Spleen (tissue), 11 donors: ENCODE measurements around the gene ACTN3. TPM values are rescaled to one million over a fixed set of nuclear protein-coding genes. Genes with fewer than 3 reads are reported as not detected.

Experiments used
- DNase-seq: peaks from one replicate; pipeline ENCODE4 v3.0.0-alpha.2; 2020
- H3K27ac ChIP-seq, 8 donors: fragments of 200-600 bp; sonication (generic) in 7 of 8; 1 replicate in 4 of 8; 2 replicates in 4 of 8; pipeline versions ENCODE4 v1.5.0 to v1.8.0; 2016 to 2021; ENCODE audit warnings: inconsistent platforms in 4 of 8, mild to moderate bottlenecking in 4 of 8, moderate library complexity in 1 of 8
- H3K27me3 ChIP-seq, 7 donors: fragments of 200-600 bp; sonication (generic) in 6 of 7; replicated peaks in 1 of 7; 1 replicate in 4 of 7; 2 replicates in 3 of 7; pipeline versions ENCODE4 v1.5.0 to v1.8.0; 2016 to 2021; ENCODE audit warnings: inconsistent platforms in 3 of 7, mild to moderate bottlenecking in 1 of 7
- H3K36me3 ChIP-seq, 6 donors: fragments of 200-600 bp; sonication (generic) in 5 of 6; 1 replicate in 4 of 6; 2 replicates in 2 of 6; pipeline versions ENCODE4 v1.5.0 to v1.8.0; 2016 to 2021; ENCODE audit warnings: inconsistent platforms in 2 of 6
- H3K4me1 ChIP-seq, 6 donors: fragments of 200-600 bp; sonication (generic) in 5 of 6; 1 replicate in 3 of 6; 2 replicates in 3 of 6; pipeline versions ENCODE4 v1.5.0 to v1.8.0; 2016 to 2021; ENCODE audit warnings: inconsistent platforms in 3 of 6
- H3K4me3 ChIP-seq, 8 donors: fragments of 200-600 bp; sonication (generic) in 7 of 8; 1 replicate in 4 of 8; 2 replicates in 4 of 8; pipeline versions ENCODE4 v1.5.0 to v1.8.0; 2016 to 2021; ENCODE audit warnings: inconsistent platforms in 4 of 8, mild to moderate bottlenecking in 4 of 8, moderate library complexity in 2 of 8
- H3K9me3 ChIP-seq, 8 donors: fragments of 200-600 bp; sonication (generic) in 7 of 8; 1 replicate in 4 of 8; 2 replicates in 4 of 8; pipeline versions ENCODE4 v1.5.0 to v1.8.0; 2016 to 2021; ENCODE audit warnings: inconsistent platforms in 4 of 8
- POLR2A ChIP-seq, 3 donors: fragments of 450-650 bp; IDR thresholded peaks; one replicate each; pipeline ENCODE4 v1.5.1; 2017; ENCODE audit warnings: antibody characterized with exemption in 3 of 3, mild to moderate bottlenecking in 1 of 3
- POLR2AphosphoS5 ChIP-seq, 3 donors: sonication (generic); formaldehyde crosslinking; IDR thresholded peaks; one replicate each; pipeline ENCODE4 v1.5.1; 2017; ENCODE audit warnings: antibody characterized with exemption in 3 of 3
- WGBS, 5 donors: extraction: QIAGEN DNeasy Blood & Tissue Kit in 3 of 5; methylation state at CpG; one replicate each; pipeline versions ENCODE4 v1.1.5 to v1.1.7; 2013 to 2018; 5-methylcytosine and 5-hydroxymethylcytosine counted together
- intact Hi-C: fragments of 100-400 bp; cut with DNase I; formaldehyde crosslinking; loops from one replicate; pipeline ENCODE4 v1.15.0; 2023; ENCODE audit warnings: low total_unique reads
- polyA plus RNA-seq, 3 donors: library from polyadenylated mRNA; stranded (reverse); fragments of 200-250 nt; gene quantifications; one replicate each; pipeline ENCODE4 v1.2.1, GENCODE V29; 2013
- total RNA-seq, 7 donors: library from RNA; depleted of rRNA in 3 of 7; stranded (reverse); fragments of >200 nt in 3 of 7; fragmentation: NEBNext Ultra II Directional in 4 of 7; extraction: Animal tissue kit (Norgen Biotek cat#: 25700) in 4 of 7; gene quantifications; one replicate each; pipeline versions ENCODE4 v1.1.0 to v1.2.1, GENCODE V29; 2016 to 2021
- TF ChIP-seq, protein P1 (sequence below), 11 experiments: fragments of 200-600 bp in 7 of 11; fragments of 450-650 bp in 4 of 11; sonication (generic) in 4 of 11; IDR thresholded peaks in 8 of 11; conservative IDR thresholded peaks in 3 of 11; 1 replicate in 7 of 11; 2 replicates in 4 of 11; pipeline versions ENCODE4 v1.4.0 to v1.8.0; 2016 to 2021; ENCODE audit warnings: antibody characterized with exemption in 11 of 11, inconsistent platforms in 4 of 11, mild to moderate bottlenecking in 1 of 11
- donor health status: healthy with polysubstance abuse.
- donor health status: DM: no; HTN: no; CAD: no; lungs with moderate emphysema.
- donor health status: DM: no; HTN: no; CAD: no.
- donor health status: Bipolar disorder and iron deficiency.
- donor health status: healthy.
- donor health status: DM: no; HTN: no; CAD: no.
- donor health status: DM: yes; HTN: yes; CAD: no.

ACTN3 gene
- total and polyA plus RNA-seq, 10 donors: 0.05 to 0.34 (median 0.21) TPM; not detected in 3

- 85 to 98% (median 92%) methylated on average over 3 of the region's 3 CpGs for WGBS, 5 donors
These were observed 3.0 kb downstream of the ACTN3 start for GRCh38 chr11:66549696-66550095.

GRCh38 chr11:66550887-66551286, 4.2 kb downstream of the ACTN3 start:
- no peaks in the 10 kb centered on the region for H3K36me3 ChIP-seq
- DNase-seq: no peak
- no peak overlapping the region for H3K27ac ChIP-seq
- TF ChIP-seq POLR2A (IDR thresholded peaks at IDR 0.05) (no peak), POLR2AphosphoS5 (IDR thresholded peaks at IDR 0.05) (no peak)
- TF ChIP-seq, protein P1, sequence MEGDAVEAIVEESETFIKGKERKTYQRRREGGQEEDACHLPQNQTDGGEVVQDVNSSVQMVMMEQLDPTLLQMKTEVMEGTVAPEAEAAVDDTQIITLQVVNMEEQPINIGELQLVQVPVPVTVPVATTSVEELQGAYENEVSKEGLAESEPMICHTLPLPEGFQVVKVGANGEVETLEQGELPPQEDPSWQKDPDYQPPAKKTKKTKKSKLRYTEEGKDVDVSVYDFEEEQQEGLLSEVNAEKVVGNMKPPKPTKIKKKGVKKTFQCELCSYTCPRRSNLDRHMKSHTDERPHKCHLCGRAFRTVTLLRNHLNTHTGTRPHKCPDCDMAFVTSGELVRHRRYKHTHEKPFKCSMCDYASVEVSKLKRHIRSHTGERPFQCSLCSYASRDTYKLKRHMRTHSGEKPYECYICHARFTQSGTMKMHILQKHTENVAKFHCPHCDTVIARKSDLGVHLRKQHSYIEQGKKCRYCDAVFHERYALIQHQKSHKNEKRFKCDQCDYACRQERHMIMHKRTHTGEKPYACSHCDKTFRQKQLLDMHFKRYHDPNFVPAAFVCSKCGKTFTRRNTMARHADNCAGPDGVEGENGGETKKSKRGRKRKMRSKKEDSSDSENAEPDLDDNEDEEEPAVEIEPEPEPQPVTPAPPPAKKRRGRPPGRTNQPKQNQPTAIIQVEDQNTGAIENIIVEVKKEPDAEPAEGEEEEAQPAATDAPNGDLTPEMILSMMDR (IDR thresholded peaks at IDR 0.05 in 8 of 11, conservative IDR thresholded peaks at IDR 0.05 in 3 of 11): no peak
- H3K9me3 ChIP-seq: no peaks in the 10 kb centered on the region
- peaks cover 0 to 10% (median 0%) of the 10 kb centered on the region in 7 donors for H3K27me3 ChIP-seq
- peaks cover 5 to 16% (median 10%) of the 10 kb centered on the region in 6 donors for H3K4me1 ChIP-seq
- intact Hi-C loops: no loop called here
- H3K4me3 ChIP-seq: no peak overlapping the region
- 80 to 91% (median 87%) methylated on average over 3 to 4 of the region's 4 CpGs for WGBS, 5 donors

More at GRCh38 chr11:66549696-66550095, 3.0 kb downstream of the ACTN3 start:
- TF ChIP-seq POLR2AphosphoS5 (IDR thresholded peaks at IDR 0.05) (no peak), POLR2A (IDR thresholded peaks at IDR 0.05) (no peak)
- TF ChIP-seq, protein P1 (IDR thresholded peaks at IDR 0.05 in 8 of 11, conservative IDR thresholded peaks at IDR 0.05 in 3 of 11): no peak
- peaks cover 12 to 27% (median 20%) of the 10 kb centered on the region in 6 donors for H3K4me1 ChIP-seq
- H3K27me3 ChIP-seq: peaks cover 0 to 8% (median 0%) of the 10 kb centered on the region in 7 donors
- no peaks in the 10 kb centered on the region for H3K9me3 ChIP-seq
- H3K4me3 ChIP-seq: no peak overlapping the region
- DNase-seq: no peak
- intact Hi-C loops: no loop called here
- no peaks in the 10 kb centered on the region for H3K36me3 ChIP-seq
- no peak overlapping the region for H3K27ac ChIP-seq

GRCh38 chr11:66554602-66555001, 7.9 kb downstream of the ACTN3 start:
- DNase-seq: no peak
- WGBS, 5 donors: 69 to 92% (median 78%) methylated on average over 5 of the region's 5 CpGs
- Histone ChIP-seq H3K4me1 (peaks cover 4 to 10% (median 8%) of the 10 kb centered on the region in 6 donors), H3K36me3 (no peaks in the 10 kb centered on the region), H3K9me3 (no peaks in the 10 kb centered on the region), H3K4me3 (no peak overlapping the region), H3K27ac (no peak overlapping the region), H3K27me3 (peaks cover 0 to 37% (median 0%) of the 10 kb centered on the region in 7 donors)
- TF ChIP-seq POLR2A (IDR thresholded peaks at IDR 0.05) (no peak), POLR2AphosphoS5 (IDR thresholded peaks at IDR 0.05) (no peak)
- TF ChIP-seq, protein P1 (IDR thresholded peaks at IDR 0.05 in 8 of 11, conservative IDR thresholded peaks at IDR 0.05 in 3 of 11): no peak
- intact Hi-C loops: no loop called here

DNA sequence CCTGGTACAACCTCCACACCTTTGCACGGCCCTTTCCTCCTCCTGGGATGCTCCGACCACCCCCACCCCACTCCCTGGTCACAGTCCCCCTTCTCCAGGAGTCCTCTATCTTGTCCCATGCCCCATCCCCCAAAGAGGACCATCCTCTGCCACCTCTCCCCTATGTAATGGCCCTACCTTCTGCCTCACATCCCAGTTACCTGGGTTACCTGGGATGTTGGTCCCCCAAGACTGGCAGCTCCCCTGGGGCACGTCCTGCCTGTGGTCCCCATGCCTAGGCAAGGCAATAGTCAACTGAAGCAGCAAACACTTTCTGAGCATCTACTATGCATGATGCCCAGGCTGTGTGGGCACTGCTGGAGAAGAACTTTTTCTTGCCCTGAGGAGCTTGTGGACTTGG, 8.7 kb downstream of the ACTN3 start:
- DNase-seq: no peak
- Histone ChIP-seq H3K4me3 (no peak overlapping the region), H3K9me3 (no peaks in the 10 kb centered on the region), H3K27ac (no peak overlapping the region), H3K36me3 (no peaks in the 10 kb centered on the region), H3K4me1 (peaks cover 4 to 11% (median 8%) of the 10 kb centered on the region in 6 donors), H3K27me3 (peaks cover 0 to 42% (median 0%) of the 10 kb centered on the region in 7 donors)
- WGBS, 5 donors: 51 to 73% (median 63%) methylated on average over 3 of the region's 3 CpGs
- intact Hi-C loops: no loop called here
- TF ChIP-seq POLR2AphosphoS5 (IDR thresholded peaks at IDR 0.05): no peak
- TF ChIP-seq, protein P1 (IDR thresholded peaks at IDR 0.05 in 8 of 11, conservative IDR thresholded peaks at IDR 0.05 in 3 of 11): no peak
- TF ChIP-seq POLR2A (IDR thresholded peaks at IDR 0.05): no peak
